MM.1S (cell line): ENCODE results near the gene CUL2.

Experiments used
- DNase-seq: peaks from one replicate; pipeline ENCODE4 v3.0.0-alpha.2; 2015
- H2AFZ ChIP-seq: fragments of 300-600 bp; sonication (generic); 2 replicates; pipeline ENCODE4 v1.6.0; 2016; ENCODE audit warnings: antibody characterized with exemption, low read length
- H3F3A ChIP-seq: fragments of 300-600 bp; sonication (generic); 2 replicates; pipeline ENCODE4 v1.6.1; 2016; ENCODE audit warnings: mild to moderate bottlenecking, antibody characterized with exemption, low read length, moderate library complexity, mixed read lengths; ENCODE audit not compliant: insufficient read depth
- H3K27ac ChIP-seq: fragments of 300-600 bp; sonication (generic); 2 replicates; pipeline ENCODE4 v1.5.1; 2016; ENCODE audit warnings: mild to moderate bottlenecking, low read length
- H3K27me3 ChIP-seq: fragments of 300-600 bp; sonication (generic); replicated peaks from 2 replicates; pipeline ENCODE4 v1.6.0; 2016; ENCODE audit warnings: low read length; ENCODE audit not compliant: insufficient read depth
- H3K36me3 ChIP-seq: fragments of 300-600 bp; sonication (generic); replicated peaks from 2 replicates; pipeline ENCODE4 v1.6.1; 2016; ENCODE audit warnings: mild to moderate bottlenecking, low read length, mixed read lengths; ENCODE audit not compliant: insufficient read depth
- H3K4me1 ChIP-seq: fragments of 300-600 bp; sonication (generic); 2 replicates; pipeline ENCODE4 v1.6.1; 2016; ENCODE audit warnings: low read length, mixed read lengths
- H3K4me2 ChIP-seq: fragments of 300-600 bp; sonication (generic); 2 replicates; pipeline ENCODE4 v1.6.0; 2016; ENCODE audit warnings: low read depth, low read length
- H3K4me3 ChIP-seq: fragments of 300-600 bp; sonication (generic); 2 replicates; pipeline ENCODE4 v1.5.1; 2016; ENCODE audit warnings: low read length, mixed read lengths
- H3K79me2 ChIP-seq: fragments of 300-600 bp; sonication (generic); 2 replicates; pipeline ENCODE4 v1.6.1; 2016; ENCODE audit warnings: mixed run types, low read length, mixed read lengths
- H3K9ac ChIP-seq: fragments of 300-600 bp; sonication (generic); 2 replicates; pipeline ENCODE4 v1.6.1; 2016; ENCODE audit warnings: low read length, mixed read lengths
- H3K9me2 ChIP-seq: fragments of 300-600 bp; sonication (generic); replicated peaks from 2 replicates; pipeline ENCODE4 v1.6.1; 2016; ENCODE audit warnings: mild to moderate bottlenecking, low read length, mixed read lengths; ENCODE audit not compliant: insufficient read depth
- H3K9me3 ChIP-seq: fragments of 300-600 bp; sonication (generic); replicated peaks from 2 replicates; pipeline ENCODE4 v1.6.1; 2016; ENCODE audit warnings: mild to moderate bottlenecking, low read length, mixed read lengths; ENCODE audit not compliant: insufficient read depth
- H4K20me1 ChIP-seq: fragments of 300-600 bp; sonication (generic); 2 replicates; pipeline ENCODE4 v1.6.1; 2016; ENCODE audit warnings: mild to moderate bottlenecking, low read length, moderate library complexity, mixed read lengths; ENCODE audit not compliant: insufficient read depth
- CTCF ChIP-seq: fragments of 300-600 bp; sonication (generic); IDR thresholded peaks from 2 replicates; pipeline ENCODE4 v1.5.1; 2016; ENCODE audit warnings: antibody characterized with exemption, low read length, mixed read lengths
- EZH2 ChIP-seq: fragments of 300-600 bp; sonication (generic); optimal IDR thresholded peaks from 2 replicates; pipeline ENCODE3; 2017; ENCODE audit warnings: low read depth, mild to moderate bottlenecking, antibody characterized with exemption, low read length, mixed read lengths
- EZH2phosphoT487 ChIP-seq: fragments of 300-600 bp; sonication (generic); IDR thresholded peaks from 2 replicates; pipeline ENCODE4 v1.6.1; 2018; ENCODE audit warnings: antibody characterized with exemption, low read length

CUL2 gene

GRCh38 chr10:35092851-35093250 lies 2.7 kb upstream of the CUL2 start:
- Histone ChIP-seq H3K9me3 (no peaks in the 10 kb centered on the region), H3F3A (0 out of 2 replicates have a peak, but pooled peaks cover 3% of the 10 kb centered on the region), H3K4me1 (peaks cover 26% of the 10 kb centered on the region), H3K4me2 (peak overlapping the region; percentile 6; the same call in 1 of the 2 replicates), H4K20me1 (no peaks in the 10 kb centered on the region), H3K4me3 (no peak overlapping the region), H2AFZ (0 out of 2 replicates have a peak overlapping the region, but pooled peaks have one; percentile 13), H3K36me3 (no peaks in the 10 kb centered on the region), H3K9ac (no peak overlapping the region), H3K27ac (peak overlapping the region; percentile 61; the same call in 1 of the 2 replicates), H3K9me2 (no peaks in the 10 kb centered on the region), H3K27me3 (no peaks in the 10 kb centered on the region), H3K79me2 (peaks cover 25% of the 10 kb centered on the region)
- no peak for TF ChIP-seq EZH2phosphoT487
- TF ChIP-seq CTCF = no peak
- TF ChIP-seq EZH2 = no peak
- DNase-seq = peak; percentile 23

GRCh38 chr10:35091994-35092790 lies 2.1 kb upstream of the CUL2 start:
- Histone ChIP-seq H3K9ac (no peak overlapping the region), H3K4me3 (no peak overlapping the region), H3K79me2 (peaks cover 31% of the 10 kb centered on the region), H2AFZ (0 out of 2 replicates have a peak overlapping the region, but pooled peaks have one; percentile 13), H3K27ac (peak overlapping the region; percentile 61; the same call in 1 of the 2 replicates), H3K9me3 (no peaks in the 10 kb centered on the region), H3K27me3 (no peaks in the 10 kb centered on the region), H3F3A (0 out of 2 replicates have a peak, but pooled peaks cover 3% of the 10 kb centered on the region), H3K4me2 (peak overlapping the region; percentile 6; the same call in 1 of the 2 replicates), H3K36me3 (no peaks in the 10 kb centered on the region), H4K20me1 (no peaks in the 10 kb centered on the region), H3K9me2 (no peaks in the 10 kb centered on the region), H3K4me1 (peaks cover 26% of the 10 kb centered on the region)
- no peak for DNase-seq
- TF ChIP-seq EZH2 (no peak), EZH2phosphoT487 (no peak), CTCF (no peak)

GRCh38 chr10:35089611-35090161 lies 455 bp downstream of the CUL2 start:
- Histone ChIP-seq H3K4me3 (peak overlapping the region; percentile 83), H2AFZ (peak overlapping the region; percentile 99), H3K9ac (peak overlapping the region; percentile 97), H3K36me3 (no peaks in the 10 kb centered on the region), H3K79me2 (peaks cover 56% of the 10 kb centered on the region), H3K9me3 (no peaks in the 10 kb centered on the region), H4K20me1 (no peaks in the 10 kb centered on the region), H3K27ac (peak overlapping the region; percentile 87; the same call in 1 of the 2 replicates), H3K9me2 (no peaks in the 10 kb centered on the region), H3F3A (0 out of 2 replicates have a peak, but pooled peaks cover 3% of the 10 kb centered on the region), H3K27me3 (no peaks in the 10 kb centered on the region), H3K4me2 (peak overlapping the region; percentile 77), H3K4me1 (peaks cover 34% of the 10 kb centered on the region)
- DNase-seq = peak; percentile 61
- TF ChIP-seq EZH2phosphoT487 = no peak
- TF ChIP-seq CTCF = no peak
- TF ChIP-seq EZH2 = no peak
